GM13976 (cell line): Measurements from ENCODE around the gene IGSF1.

Source experiments
- DNase-seq: peaks from one replicate; pipeline ENCODE4 v3.0.0; 2012; ENCODE audit warnings: low spot score
- in situ Hi-C: fragments of 300-500 bp; cut with MboI; formaldehyde crosslinking; loops from one replicate; pipeline ENCODE4 v1.12.0; 2022; ENCODE audit warnings: low sequenced_read_pairs, mixed read lengths, inconsistent platforms; ENCODE audit not compliant: unreplicated experiment
- TF ChIP-seq, protein P1 (sequence below): IDR thresholded peaks from 2 replicates; pipeline ENCODE4 v1.5.1; 2012; ENCODE audit warnings: borderline replicate concordance, mild to moderate bottlenecking; ENCODE audit not compliant: insufficient read depth; ENCODE audit errors: extremely low read depth, missing control alignments, control extremely low read depth

The IGSF1 gene

DNA sequence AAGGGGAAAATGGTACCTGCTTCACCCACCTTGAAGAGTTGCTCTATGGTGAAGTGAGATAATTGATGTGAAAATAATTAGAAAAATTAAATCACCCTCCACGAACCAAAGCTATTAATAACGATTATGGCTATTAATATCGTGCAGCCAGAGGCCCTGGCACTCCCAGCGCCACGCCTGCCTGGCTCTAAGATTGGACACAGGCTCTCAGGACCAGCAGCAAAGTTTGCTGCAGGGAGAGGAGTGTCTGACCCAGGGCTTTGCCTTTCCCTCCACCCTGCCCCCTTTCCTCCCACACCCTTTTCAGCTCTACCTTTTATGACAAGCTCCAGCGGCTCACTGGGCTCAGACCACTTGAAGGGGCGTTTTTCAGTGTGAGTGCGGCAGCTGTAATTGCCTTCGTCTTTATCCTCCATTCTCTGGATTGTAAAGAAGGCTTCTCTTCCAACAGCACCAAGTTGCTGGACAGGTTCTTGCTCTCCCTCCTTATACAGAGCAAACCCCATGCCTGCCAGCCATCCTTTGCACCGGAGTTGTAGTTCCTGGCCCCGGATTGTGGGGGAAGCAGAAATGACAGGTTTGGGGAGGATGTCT lies 11.5 kb downstream of the IGSF1 start:
- DNase-seq, result no peak
- TF ChIP-seq, protein P1, sequence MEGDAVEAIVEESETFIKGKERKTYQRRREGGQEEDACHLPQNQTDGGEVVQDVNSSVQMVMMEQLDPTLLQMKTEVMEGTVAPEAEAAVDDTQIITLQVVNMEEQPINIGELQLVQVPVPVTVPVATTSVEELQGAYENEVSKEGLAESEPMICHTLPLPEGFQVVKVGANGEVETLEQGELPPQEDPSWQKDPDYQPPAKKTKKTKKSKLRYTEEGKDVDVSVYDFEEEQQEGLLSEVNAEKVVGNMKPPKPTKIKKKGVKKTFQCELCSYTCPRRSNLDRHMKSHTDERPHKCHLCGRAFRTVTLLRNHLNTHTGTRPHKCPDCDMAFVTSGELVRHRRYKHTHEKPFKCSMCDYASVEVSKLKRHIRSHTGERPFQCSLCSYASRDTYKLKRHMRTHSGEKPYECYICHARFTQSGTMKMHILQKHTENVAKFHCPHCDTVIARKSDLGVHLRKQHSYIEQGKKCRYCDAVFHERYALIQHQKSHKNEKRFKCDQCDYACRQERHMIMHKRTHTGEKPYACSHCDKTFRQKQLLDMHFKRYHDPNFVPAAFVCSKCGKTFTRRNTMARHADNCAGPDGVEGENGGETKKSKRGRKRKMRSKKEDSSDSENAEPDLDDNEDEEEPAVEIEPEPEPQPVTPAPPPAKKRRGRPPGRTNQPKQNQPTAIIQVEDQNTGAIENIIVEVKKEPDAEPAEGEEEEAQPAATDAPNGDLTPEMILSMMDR, result no peak
- in situ Hi-C loops, result no loop called here

- TF ChIP-seq, protein P1, result no peak
- in situ Hi-C loops, result no loop called here
- no peak for DNase-seq
Observed at GRCh38 chrX:131273011-131273410, 16.1 kb downstream of the IGSF1 start.

GRCh38 chrX:131271826-131272225 lies 17.3 kb downstream of the IGSF1 start:
- TF ChIP-seq, protein P1, result no peak
- in situ Hi-C loops, result no loop called here
- DNase-seq, result no peak

- TF ChIP-seq, protein P1, result no peak
- DNase-seq, result no peak
- in situ Hi-C loops, result no loop called here
Observed at GRCh38 chrX:131271274-131271673, 17.8 kb downstream of the IGSF1 start.

GRCh38 chrX:131270080-131270479 lies 19.0 kb downstream of the IGSF1 start:
- DNase-seq, result no peak
- in situ Hi-C loops, result no loop called here
- TF ChIP-seq, protein P1, result no peak

GRCh38 chrX:131264665-131265064 lies 24.4 kb downstream of the IGSF1 start:
- TF ChIP-seq, protein P1, result no peak
- DNase-seq, result no peak

More at GRCh38 chrX:131264665-131265064, 24.4 kb downstream of the IGSF1 start:
- in situ Hi-C loops, result no loop called here
